ENCODE results near the gene TRIP12. TPM values are rescaled to one million over a fixed set of nuclear protein-coding genes. Genes with fewer than 3 reads are reported as not detected.

Gene TRIP12
- total and polyA plus RNA-seq, 2 of the 4 experiments (the other 2 are of a cell fraction) = 51.6 to 209 TPM

GRCh38 chr2:229774237-229774636 is 147.6 kb downstream of the TRIP12 start:
- Histone ChIP-seq H4K91ac (ENCODE audit: insufficient read depth, low read depth, low read length) (no peak overlapping the region), H3K18ac (ENCODE audit: low read depth, low read length) (no peak overlapping the region), H3K36me3 (ENCODE audit: control insufficient read depth, insufficient read depth, low read length) (peaks cover 32% of the 10 kb centered on the region), H4K5ac (ENCODE audit: low read depth, low read length) (no peak overlapping the region), H4K8ac (ENCODE audit: low read depth in 2 of 2, low read length in 2 of 2) (no peak overlapping the region), H3K4me1 (ENCODE audit: control insufficient read depth, insufficient read depth, low read length) (peaks cover 2% of the 10 kb centered on the region), H3K79me1 (ENCODE audit: low read depth in 1 of 2, low read length in 2 of 2) (peaks cover 9 to 13% of the 10 kb centered on the region in 2 experiments), H4K20me1 (ENCODE audit: insufficient read depth, low read length) (no peaks in the 10 kb centered on the region; the same call in 1 of the 2 replicates), H3K23ac (ENCODE audit: low read depth, low read length) (no peak overlapping the region), H3K14ac (replicated peaks; ENCODE audit: low read depth, low read length) (no peak overlapping the region), H2BK15ac (ENCODE audit: low read depth, low read length) (no peak overlapping the region), H2AFZ (replicated peaks; ENCODE audit: low read length, poor library complexity) (no peak overlapping the region), H3K4ac (ENCODE audit: low read depth, low read length) (no peak overlapping the region), H2AK9ac (replicated peaks; ENCODE audit: low read depth, low read length, poor library complexity) (no peak overlapping the region), H3K56ac (ENCODE audit: extremely low read depth, insufficient read depth, low read length) (no peak overlapping the region), H3K9me3 (ENCODE audit: control insufficient read depth, insufficient read depth, low read length) (no peaks in the 10 kb centered on the region), H3K9ac (ENCODE audit: low read depth, low read length) (no peak overlapping the region), H3K9me1 (ENCODE audit: insufficient read depth, low read length) (peaks cover 3% of the 10 kb centered on the region; the same call in 1 of the 2 replicates), H3K27ac (ENCODE audit: insufficient read depth, low read length) (no peak overlapping the region), H2AK5ac (ENCODE audit: low read depth, low read length) (no peak overlapping the region), H2BK5ac (ENCODE audit: low read depth, low read length, poor library complexity, severe bottlenecking) (no peak overlapping the region), H3K4me3 (ENCODE audit: insufficient read depth, low read depth, low read length) (no peak overlapping the region), H3K27me3 (ENCODE audit: control insufficient read depth, insufficient read depth, low read length) (no peaks in the 10 kb centered on the region), H3K4me2 (ENCODE audit: low read depth, low read length) (no peak overlapping the region), H2BK20ac (ENCODE audit: low read depth, low read length) (no peak overlapping the region), H2BK120ac (ENCODE audit: low read depth, low read length) (no peak overlapping the region)
- in situ Hi-C loops (cut with MboI; ENCODE audit: low sequenced_read_pairs) = no loop called here
- no CpG with 5 or more reads among the region's 1 CpG for WGBS, 2 experiments (ENCODE audit: extremely low coverage in 2 of 2, insufficient read length in 1 of 2)
- BruUV-seq (replicated peaks) = no TSS peak
- TF ChIP-seq POLR2A (IDR thresholded peaks at IDR 0.05; ENCODE audit: low read depth, low read length) (no peak), ELK1 (IDR thresholded peaks at IDR 0.05; ENCODE audit: borderline replicate concordance, low read depth, low read length) (no peak), CEBPB (IDR thresholded peaks at IDR 0.05; ENCODE audit: low read depth, low read length) (no peak), BHLHE40 (IDR thresholded peaks at IDR 0.05; ENCODE audit: low read depth, low read length) (no peak), RAD21 (IDR thresholded peaks at IDR 0.05; ENCODE audit: low read length) (no peak), USF2 (IDR thresholded peaks at IDR 0.05; ENCODE audit: low read depth, low read length) (no peak), MAZ (IDR thresholded peaks at IDR 0.05; ENCODE audit: borderline replicate concordance, low read depth, low read length) (no peak), RCOR1 (IDR thresholded peaks at IDR 0.05; ENCODE audit: insufficient replicate concordance, low read length) (no peak), MXI1 (IDR thresholded peaks at IDR 0.05; ENCODE audit: borderline replicate concordance, low read depth, low read length) (no peak), SMC3 (IDR thresholded peaks at IDR 0.05; ENCODE audit: low read depth, low read length) (no peak), FOS (IDR thresholded peaks at IDR 0.05; ENCODE audit: low read depth, low read length) (no peak), RFX5 (IDR thresholded peaks at IDR 0.05; ENCODE audit: low read depth, low read length) (no peak), MAFK (IDR thresholded peaks at IDR 0.05; ENCODE audit: low read depth, low read length) (no peak), CTCF (conservative IDR thresholded peaks at IDR 0.05; ENCODE audit: low read depth, low read length) (no peak), NFE2L2 (IDR thresholded peaks at IDR 0.05; ENCODE audit: low read depth, low read length) (no peak), CHD1 (IDR thresholded peaks at IDR 0.05; ENCODE audit: low read depth, low read length) (no peak)
- DNase-seq (no peak), ATAC-seq (ENCODE audit: low read depth) (no peak)
- dilution Hi-C loops (cut with HindIII; ENCODE audit: low sequenced_read_pairs, unreplicated experiment) = no loop called here
- intact Hi-C loops (cut with micrococcal nuclease) = no loop called here
- ChIA-PET CTCF (no interaction called here), POLR2A (ENCODE audit: unreplicated experiment) (no interaction called here)
